GM19452 (cell line): Measurements from ENCODE around the gene ADH5.
"Not testable (repeated sequence)": the region's sequence is repeated elsewhere in the genome, so short reads cannot be mapped to it uniquely, and the experiment has no call there.

Experiments used
- ATAC-seq: cut with Tn5 transposase; IDR thresholded peaks from one replicate; pipeline ENCODE4 v1.9.1; 2021; ENCODE audit not compliant: unreplicated experiment

ADH5 gene

DNA sequence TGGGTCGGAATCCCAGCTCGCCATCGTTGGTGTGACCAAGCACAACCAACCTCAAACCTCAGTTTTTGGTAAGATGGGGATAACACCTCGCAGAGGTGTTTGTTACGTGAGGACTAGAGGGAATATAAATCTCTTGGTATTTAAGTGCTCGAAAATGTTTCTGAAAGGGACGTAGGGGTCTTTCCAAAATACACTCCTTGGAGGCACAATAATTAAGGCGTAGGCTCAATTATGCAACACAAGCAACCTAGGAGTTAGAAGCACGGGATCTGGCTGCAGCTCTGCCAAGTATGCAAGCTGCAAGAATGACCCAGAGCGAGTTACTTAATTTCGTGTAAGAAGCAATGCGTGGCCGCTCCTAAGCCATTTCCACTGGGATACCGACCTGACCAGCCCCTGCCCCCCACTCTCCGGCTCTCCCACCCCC, 552 bp downstream of the ADH5 start:
- peak; percentile 34 for ATAC-seq

DNA sequence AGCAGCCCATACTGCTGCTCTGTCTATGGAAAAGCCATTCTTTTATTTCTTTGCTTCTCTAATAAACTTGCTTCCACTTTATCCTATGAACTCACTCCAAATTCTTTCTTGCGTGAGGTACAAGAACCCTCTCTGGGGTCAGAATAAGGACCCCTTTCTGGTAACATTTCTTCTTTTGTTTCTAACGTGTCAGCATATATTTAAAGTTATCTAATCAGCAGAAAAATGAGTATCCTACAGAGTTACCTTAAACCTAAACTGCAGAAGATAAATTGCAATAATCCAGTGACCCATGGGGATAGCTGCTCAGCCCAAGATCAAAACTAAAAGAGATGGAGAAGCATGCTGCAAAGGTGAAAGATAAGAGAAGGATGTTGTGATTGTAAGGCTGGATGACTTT, 4.0 kb downstream of the ADH5 start:
- ATAC-seq, result no peak

DNA sequence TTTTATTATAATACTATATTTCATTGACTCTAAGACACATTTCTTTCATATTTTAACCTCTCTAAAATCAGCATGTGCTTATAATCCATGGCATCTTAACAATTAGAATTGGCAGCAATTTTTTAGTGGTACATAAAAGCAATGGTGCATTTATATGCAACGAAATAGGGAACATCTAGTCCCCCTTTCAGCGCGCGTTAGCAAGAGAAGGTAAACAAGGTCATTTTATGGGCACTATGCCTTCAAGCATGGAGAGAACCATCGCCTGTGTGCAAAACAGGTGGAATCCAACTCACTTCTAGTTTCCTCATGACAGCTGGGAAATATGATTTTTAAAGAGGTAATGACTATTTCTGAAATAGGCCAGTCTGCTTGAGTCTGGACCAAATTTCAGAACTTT, 6.4 kb downstream of the ADH5 start:
- ATAC-seq, result no peak

DNA sequence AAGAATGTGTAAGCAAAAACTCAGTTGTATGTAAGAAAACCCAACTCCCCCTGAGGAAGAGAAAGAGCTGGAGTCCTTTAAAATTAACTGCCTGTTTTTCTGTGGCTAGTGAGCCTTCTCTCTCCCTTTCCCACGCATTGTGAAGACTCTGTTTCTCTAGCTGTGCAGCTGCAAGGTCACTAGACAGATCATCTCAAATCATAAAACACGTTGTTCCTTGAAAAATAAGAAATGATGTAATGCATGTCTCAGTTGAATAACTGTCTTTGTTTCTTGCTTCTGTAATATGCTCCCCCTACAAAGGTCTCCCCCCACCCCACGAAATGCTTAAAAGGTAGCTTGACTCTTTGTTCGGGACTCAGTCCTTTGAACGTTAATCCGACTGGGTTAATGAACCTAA, 7.7 kb downstream of the ADH5 start:
- ATAC-seq, result not testable (repeated sequence)

DNA sequence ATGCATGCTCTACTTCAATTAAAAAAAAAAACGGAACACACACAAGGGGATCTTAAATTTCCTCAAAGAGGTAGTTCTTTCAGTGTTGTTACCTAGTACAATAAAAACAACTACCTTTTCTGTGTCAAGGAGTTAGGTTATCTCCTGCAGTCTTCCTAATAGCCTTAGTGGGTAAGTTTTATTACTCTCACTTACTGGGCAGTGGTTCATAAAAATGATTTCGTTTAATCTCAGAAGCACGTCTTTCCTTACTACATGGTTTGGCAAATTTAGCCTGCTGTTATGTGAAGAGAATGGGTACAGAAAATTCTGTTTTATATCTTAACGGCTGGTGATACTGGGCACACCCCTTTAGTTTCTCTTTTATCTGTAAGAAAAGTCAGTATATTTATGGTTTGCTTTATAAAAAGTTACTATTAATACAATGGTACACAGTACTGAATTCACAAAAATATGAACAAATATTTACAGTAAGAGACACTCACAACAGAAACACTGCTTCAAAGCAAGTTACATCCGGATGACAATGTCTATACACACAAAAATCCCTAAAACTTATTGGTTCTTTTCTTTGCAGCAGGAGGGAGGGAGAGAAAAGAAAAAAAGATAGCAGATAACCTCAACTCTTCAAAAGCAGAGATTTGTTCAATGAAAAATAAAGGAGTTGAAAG, 8.8 kb downstream of the ADH5 start:
- no peak for ATAC-seq

DNA sequence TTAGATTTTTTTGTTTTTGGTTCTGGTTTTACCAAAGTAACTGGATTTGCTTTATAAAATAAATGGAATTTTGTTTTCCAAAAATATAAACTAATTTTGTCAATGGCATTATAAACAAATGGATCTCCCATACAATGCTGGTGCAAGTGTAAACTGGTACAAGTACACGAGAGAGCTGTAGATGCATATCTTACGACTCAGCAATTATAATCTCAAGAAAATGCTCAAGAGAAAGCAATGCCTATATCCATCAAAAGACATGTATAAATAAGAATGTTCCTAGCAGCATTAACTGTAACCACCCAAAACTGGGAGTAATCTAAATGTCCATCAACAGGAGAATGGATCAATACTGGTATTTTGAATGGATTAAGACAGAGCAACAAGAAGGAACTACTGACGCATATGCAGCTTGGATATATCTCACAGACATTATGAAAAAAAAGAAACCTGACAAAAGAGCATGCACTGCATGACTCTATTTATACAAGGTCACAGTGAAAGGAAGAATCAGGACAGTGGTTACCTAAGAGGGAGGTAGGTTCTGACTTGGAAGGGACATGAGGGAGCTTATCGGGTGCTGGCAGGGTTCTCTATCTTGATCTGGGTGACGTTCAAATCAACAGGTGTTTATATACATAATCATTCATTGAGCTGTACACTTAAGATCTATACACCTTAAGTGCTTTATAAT, 9.5 kb downstream of the ADH5 start:
- ATAC-seq, result no peak

DNA sequence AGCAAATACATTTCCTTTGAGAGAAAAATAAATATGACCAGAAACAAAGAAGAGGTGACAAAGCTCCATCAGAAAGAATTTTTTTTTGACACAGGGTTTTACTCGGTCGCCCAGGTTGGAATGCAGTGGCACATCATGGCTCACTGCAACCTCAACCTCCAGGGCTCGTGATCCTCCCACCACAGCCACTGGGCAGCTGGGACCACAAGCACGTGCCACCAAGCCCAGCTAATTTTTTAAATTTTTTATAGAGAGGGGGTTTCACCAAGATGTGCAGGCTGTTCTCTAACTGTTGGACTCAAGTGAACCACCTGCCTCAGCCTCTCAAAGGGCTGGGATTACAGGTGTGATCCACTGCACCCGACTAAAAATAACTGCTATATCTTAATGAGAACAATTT, 10.3 kb downstream of the ADH5 start:
- ATAC-seq, result no peak

DNA sequence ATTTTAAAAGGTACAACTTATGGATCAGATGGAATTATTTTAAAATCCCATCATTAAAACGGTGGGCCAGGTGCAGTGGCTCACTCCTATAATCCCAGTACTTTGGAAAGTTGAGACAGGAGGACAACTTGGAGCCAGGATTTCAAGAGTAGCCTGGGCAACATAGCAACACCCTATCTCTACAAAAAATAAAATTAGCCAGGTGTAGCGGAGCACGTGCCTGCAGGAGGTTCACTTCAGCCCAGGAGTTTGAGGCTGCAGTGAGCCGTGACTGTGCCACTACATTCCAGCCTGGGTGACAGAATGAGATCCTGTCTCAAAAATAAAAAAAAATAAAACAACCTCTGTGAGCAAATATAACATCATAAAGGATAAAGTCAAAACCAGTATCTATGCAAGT, 11.4 kb downstream of the ADH5 start:
- ATAC-seq, result no peak

DNA sequence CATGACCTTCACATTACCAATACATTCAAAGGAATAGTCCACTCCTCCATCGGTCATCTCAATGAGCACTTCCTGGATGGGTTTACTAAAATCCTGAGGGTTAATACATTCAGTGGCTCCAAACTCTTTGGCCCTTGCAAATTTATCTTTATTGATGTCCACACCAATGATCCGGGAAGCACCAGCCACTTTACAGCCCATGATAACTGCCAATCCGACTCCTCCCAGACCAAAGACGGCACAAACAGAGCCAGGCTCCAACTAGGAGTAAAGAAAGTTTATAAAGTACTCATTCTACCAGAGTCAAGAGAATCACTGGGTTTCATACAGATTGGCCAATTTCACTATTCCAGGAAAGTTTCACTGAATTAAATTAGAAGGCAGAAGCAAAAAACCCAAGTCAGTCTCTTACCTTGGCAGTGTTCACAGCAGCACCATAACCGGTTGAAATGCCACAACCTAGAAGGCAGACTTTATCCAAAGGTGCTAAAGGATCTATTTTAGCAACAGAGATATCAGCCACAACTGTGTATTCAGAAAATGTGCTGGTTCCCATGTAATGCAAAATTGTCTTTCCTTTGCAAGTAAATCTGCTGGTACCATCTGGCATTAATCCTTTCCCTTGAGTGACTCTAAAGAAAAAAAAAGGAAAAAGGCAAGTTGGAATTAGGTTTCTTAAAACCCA, 12.2 kb downstream of the ADH5 start:
- no peak for ATAC-seq

DNA sequence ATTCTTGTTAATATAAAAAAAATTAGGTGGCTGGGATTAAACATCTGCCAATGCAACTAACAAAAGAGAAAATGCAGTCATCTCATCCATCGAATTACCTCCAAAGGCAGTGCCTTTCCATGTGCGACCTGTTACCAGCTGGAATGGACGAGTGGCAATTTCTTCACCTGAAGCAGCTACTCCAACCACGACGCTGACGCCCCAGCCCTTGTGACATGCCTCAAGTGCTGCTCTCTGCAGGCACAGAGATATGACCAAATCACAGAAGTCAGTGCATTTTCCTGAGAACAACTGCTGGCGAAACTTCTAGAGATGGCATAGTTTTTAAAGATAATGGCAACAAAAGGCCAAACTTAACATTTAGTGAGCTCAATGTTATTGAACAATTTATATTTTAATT, 13.8 kb downstream of the ADH5 start:
- no peak for ATAC-seq

DNA sequence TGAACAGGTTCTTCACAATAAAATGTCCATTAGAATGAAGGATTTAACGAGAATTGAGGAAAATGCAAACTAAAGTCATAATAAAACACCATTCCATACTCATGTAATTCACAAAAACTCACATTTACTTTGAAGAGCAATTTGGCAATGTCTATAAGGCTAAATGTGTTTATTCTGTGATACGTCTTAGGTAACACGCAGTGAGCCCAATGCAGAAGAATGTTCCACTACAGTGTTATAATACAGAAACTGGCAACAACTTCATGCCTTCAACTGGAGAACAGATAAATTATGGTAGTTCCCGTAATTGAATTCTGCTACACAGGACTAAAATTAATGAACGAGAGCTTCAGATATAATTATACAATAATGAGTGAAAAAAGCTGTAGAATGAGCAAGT, 17.4 kb downstream of the ADH5 start:
- ATAC-seq, result no peak

DNA sequence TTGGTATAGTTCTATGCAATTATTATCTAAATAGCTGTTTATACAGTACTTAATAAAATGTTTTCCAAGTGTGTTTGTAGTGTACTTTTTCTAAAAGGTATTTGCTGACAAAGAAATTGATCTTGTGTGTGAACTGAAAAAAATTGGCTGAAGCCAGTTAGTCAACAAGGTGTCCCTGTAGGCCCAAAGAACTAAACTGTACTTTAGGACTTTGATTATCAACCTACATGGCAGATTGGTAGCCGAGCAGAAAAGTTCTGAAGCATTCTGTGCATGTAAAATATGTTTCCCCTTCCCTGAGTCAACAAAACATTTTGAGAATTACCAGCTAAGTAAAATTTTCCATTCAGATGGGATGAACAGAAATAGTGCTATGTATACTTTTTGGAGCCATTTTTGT, 21.0 kb downstream of the ADH5 start:
- ATAC-seq, result no peak

DNA sequence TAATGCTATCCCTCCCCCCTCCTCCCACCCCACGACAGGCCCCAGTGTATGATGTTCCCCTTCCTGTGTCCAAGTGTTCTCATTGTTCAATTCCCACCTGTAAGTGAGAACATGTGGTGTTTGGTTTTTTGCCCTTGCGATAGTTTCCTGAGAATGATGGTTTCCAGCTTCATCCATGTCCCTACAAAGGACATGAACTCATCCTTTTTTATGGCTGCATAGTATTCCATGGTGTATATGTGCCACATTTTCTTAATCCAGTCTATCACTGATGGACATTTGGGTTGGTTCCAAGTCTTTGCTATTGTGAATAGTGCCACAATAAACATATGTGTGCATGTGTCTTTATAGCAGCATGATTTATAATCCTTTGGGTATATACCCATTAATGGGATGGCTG, 23.1 kb downstream of the ADH5 start:
- not testable (repeated sequence) for ATAC-seq

DNA sequence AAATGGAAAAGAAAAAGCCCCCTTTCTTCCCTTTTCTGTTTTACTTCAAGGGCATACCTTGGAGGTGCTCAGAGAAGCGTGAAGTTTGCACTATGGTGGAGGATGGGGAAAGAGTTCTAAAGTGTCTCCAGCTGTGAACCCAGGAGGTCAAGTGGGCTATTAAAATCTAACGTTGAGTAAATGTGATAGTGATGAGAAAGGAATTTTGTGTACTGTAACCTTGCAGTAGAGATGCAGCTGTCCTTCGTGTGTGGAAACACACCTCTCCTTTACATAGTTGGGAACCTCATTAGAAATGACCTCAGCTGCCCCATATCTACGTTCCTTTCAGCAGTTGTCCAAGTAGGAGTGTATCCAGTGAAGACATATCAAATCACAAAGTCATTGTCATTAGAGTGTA, 26.5 kb downstream of the ADH5 start:
- ATAC-seq, result no peak

DNA sequence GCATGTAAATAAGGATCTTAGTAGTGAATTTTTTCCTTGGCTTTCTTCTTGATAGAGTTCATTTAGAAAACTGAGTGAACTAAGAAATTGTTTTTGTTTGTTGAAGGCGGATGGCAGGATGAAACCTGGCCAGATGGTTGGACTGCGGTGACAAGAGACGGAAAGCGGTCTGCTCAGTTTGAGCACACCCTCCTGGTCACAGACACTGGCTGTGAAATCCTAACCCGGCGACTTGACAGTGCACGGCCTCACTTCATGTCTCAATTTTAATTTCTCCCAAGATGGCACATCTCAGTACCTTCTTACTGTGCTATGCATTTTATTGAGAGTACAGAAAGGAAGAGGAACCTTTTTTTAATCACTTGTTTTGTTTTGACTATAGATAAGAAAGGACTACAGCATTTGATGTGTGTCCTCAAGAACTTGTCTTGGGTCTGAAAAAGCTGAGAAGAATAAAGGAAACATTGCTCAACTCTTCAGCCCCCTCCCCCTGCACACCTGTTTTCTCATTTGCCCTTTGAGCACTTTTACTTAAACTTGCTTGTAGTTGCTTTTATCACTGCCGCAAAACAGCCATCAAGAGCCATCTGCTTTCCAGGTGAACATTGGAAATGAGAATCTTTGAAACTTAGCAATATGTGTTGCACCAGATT, 27.4 kb downstream of the ADH5 start:
- no peak for ATAC-seq

DNA sequence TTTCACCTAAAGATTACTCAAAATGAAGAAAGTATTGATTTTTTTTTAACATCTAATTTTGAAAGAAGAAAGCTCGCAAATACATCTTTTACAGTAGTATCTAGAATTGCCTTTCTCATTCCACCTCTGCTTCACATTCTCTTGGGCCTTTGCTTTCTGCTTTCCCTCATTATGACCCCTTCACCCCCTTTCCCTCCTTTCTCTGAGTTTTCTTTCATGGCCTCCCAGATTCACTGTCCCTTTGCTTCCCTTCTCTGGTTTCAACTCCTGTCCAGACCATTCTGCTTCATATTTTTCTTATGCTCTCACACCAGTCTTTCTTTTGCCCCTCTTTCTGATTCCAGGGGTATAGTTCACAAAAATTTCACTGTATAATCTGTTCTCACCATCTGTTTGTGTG, 29.0 kb downstream of the ADH5 start:
- ATAC-seq, result no peak

DNA sequence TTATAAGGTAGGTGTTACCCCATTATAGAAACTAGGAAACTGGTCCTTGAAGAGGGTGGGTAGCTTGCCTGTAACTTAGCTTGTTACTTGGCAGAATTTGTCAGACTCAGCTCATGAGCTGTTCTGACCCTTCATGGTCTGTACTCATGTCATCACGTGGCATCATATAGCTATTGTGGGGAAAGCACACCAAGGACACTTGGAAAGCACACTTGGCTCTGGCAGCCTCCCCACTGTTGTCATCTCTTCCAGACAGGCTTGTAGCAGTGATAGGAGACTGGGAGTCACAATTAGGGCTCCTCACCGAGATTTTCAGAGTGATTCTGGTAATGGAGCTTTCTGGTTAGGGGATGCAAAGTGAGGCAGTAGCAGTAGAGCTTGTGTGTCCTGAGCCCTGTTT, 30.4 kb downstream of the ADH5 start:
- ATAC-seq, result no peak

DNA sequence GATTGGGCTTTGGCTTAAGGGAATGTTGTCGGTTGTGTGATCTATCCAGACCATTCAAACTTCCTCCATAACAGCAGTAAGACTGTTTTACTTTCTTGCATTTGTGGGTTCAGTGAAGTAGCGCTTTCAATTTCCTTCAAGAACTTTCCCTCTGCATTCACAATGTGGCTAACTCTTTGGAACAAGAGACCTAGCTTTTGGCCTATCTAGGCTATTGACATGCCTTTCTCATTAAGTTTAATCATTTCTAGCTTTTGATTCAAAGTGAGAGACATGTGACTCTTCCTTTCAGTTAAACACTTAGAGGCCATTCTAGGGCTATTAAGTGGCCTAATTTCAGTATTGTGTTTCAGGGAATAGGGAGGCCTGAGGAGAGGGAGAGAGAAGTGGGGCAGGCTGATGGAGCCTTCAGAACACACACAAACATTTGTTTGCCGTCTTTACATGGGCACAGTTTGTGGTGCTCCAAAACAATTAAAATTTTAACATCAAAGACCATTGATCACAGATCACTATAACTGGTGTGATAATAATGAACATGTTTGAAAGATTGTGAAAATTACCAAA, 34.1 kb downstream of the ADH5 start:
- ATAC-seq, result peak; percentile 65

DNA sequence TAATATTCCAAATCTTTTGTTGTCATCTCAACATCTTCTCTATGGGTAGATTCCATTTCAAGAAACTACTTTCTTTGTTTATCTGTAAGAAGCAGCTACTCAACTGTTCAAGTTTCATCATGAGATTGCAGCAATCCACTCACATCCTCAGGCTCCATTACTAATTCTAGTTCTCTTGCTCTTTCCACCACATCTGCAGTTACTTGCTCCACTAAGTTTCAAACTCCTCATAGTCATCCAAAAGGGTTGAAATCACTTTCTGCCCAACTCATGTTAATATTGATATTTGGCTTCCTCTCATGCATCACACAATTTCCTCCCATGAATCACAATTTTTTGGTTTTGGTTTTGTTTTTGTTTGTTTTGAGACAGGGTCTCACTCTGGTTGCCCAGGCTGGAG, 35.7 kb downstream of the ADH5 start:
- ATAC-seq, result no peak

DNA sequence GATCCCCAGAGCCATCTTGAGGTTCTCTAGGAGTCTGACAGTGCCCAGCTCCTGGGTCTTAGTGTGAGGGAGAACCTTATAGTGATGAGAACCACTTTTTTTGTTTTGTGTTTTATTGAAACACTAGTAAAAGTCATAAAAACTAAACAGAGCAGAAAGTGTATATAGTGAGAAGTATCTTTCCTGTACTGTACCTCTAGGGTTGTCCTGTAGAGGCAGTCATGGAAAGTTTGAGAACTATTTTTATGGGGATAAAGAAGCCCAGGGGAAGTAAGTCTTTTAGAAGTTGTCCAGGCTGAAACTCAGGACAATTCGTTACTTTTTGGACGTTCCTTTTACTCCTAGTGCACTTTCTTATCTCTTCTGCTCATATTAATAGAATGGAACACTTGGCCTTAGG, 40.9 kb downstream of the ADH5 start:
- no peak for ATAC-seq

DNA sequence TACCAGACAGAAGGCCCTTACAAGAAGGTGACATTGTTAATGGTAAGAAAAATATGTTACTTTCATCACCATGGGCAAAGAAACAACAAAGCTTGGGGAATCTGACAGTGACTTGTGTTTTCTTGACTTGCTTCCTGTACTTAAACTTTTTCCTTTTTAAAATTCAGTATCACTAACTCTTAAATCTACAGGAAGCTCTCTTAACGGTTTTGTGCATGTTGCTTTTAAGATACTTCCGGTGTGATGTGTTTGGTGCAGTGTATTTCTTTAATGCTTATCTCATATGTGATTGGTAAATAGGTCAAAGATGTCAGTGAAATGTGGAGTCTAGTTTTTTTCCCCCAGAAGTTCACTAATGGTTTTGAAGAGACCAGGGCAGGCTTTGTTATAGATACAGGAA, 45.2 kb downstream of the ADH5 start:
- no peak for ATAC-seq

DNA sequence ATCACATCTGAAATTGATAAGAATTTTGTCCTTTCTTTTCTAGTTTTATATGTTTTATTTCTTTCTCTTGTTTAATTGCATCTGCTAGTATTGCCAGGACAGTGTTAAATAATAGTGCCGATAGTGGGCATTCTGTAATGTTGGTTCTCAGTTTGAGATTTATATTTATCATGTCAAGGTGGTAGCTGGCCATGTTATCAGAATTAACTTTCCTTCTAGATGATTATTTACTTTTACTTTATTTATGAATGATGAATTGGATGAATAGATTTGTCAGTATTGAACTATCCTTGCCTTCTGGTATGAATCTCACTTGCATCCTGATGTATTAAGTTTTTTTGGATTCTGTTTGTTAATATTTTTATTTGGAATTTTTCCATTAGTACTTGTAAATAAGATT, 50.4 kb downstream of the ADH5 start:
- ATAC-seq, result no peak
